GM20000 (cell line): ENCODE measurements around the gene ACOX3.
A peak's percentile ranks its signal among the peaks of the same experiment; 100 is the strongest.
"Not testable (repeated sequence)": the region's sequence is repeated elsewhere in the genome, so short reads cannot be mapped to it uniquely, and the experiment has no call there.

Experiments used
- DNase-seq: peaks from one replicate; pipeline ENCODE4 v3.0.0; 2012; ENCODE audit warnings: low spot score
- TF ChIP-seq, protein P1 (sequence below): IDR thresholded peaks from 2 replicates; pipeline ENCODE4 v1.5.1; 2012; ENCODE audit warnings: mild to moderate bottlenecking, control low read depth; ENCODE audit errors: extremely low read depth, missing control alignments

The ACOX3 gene

DNA sequence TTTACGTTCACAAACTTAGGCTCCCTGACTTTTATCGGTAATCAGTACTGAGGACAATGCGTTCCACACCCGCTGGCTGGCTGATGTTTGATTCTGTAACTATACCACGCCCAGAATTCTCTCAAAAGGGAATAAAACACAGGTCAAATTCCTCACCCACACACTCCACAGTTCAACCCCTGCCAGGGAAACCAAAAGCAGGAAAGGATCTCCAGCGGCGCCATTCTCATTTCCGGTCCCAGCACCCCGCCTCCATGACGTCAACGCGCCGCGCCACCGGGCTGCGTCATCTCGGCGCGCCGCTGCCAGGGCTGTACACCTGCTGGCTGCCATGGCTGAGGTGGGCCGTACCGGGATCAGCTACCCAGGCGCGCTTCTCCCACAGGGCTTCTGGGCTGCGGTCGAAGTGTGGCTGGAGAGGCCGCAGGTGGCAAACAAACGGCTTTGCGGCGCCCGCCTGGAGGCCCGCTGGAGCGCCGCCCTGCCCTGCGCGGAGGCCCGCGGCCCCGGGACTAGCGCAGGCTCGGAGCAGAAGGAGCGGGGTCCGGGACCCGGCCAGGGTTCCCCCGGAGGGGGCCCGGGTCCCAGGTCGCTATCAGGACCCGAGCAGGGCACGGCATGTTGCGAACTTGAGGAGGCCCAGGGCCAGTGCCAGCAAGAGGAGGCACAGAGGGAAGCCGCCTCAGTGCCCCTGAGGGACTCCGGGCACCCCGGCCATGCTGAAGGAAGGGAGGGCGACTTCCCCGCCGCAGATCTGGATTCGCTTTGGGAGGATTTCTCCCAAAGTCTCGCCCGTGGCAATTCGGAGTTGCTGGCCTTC, at the start of gene ACOX3, which contains the start of gene TRMT44:
Gene ACOX3, minus strand, starts transcription at position 232 of the 820 bp plus-strand sequence. CDS start 24,202 bp downstream, outside the sequence.
Gene TRMT44, plus strand, starts transcription at position 286 of the 820 bp plus-strand sequence. Its CDS starts 46 bp downstream, at position 332.
- TF ChIP-seq, protein P1, sequence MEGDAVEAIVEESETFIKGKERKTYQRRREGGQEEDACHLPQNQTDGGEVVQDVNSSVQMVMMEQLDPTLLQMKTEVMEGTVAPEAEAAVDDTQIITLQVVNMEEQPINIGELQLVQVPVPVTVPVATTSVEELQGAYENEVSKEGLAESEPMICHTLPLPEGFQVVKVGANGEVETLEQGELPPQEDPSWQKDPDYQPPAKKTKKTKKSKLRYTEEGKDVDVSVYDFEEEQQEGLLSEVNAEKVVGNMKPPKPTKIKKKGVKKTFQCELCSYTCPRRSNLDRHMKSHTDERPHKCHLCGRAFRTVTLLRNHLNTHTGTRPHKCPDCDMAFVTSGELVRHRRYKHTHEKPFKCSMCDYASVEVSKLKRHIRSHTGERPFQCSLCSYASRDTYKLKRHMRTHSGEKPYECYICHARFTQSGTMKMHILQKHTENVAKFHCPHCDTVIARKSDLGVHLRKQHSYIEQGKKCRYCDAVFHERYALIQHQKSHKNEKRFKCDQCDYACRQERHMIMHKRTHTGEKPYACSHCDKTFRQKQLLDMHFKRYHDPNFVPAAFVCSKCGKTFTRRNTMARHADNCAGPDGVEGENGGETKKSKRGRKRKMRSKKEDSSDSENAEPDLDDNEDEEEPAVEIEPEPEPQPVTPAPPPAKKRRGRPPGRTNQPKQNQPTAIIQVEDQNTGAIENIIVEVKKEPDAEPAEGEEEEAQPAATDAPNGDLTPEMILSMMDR: no peak
- DNase-seq: peak; percentile 93

DNA sequence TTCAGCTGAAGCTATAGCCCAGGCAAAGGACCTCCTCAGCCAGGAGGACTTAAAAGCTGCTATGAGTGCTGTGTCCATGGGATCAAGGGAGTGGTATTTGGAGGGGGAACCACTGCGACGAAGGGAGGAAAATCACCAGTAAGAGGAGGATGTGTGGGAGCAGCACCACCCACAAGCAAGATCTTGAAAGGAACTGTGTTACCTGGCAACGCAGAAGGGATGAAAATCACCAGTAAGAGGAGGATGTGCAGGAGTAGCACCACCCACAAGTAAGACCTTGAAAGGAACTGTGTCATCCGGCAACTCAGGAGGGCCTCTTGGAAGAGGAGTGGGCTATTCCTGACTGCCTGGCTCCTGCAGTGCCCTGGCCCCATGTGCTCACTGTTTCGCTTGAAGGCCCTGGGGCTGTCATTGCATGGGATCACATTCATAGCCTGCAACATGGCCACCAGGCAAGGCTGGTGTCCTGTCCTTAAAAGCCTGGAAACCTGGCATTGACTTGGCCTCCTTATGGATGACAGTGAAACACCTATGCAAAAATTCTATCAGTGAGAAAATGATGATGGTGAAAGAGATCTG, 48.4 kb upstream of the ACOX3 start:
- TF ChIP-seq, protein P1: no peak
- DNase-seq: no peak

DNA sequence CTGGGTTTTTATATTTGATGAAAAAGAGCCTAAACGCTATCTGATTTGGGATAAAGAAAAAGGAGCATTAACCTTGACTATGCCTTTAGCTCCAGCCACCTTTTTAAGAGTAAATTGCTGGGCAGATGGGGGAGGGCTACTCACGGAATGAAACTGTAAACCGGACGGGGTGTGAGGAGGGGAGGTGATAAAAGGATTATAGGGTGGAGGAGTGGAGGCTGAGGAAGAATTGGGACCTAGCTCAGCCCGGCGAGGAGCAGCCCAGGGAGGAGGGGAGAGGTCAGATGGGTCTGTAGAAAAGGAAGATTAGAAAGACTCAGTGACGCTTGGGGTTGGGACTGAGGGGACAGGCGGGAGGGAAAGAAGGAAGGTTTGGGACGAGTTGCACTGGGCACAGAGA, 46.1 kb upstream of the ACOX3 start:
- not testable (repeated sequence) for DNase-seq

DNA sequence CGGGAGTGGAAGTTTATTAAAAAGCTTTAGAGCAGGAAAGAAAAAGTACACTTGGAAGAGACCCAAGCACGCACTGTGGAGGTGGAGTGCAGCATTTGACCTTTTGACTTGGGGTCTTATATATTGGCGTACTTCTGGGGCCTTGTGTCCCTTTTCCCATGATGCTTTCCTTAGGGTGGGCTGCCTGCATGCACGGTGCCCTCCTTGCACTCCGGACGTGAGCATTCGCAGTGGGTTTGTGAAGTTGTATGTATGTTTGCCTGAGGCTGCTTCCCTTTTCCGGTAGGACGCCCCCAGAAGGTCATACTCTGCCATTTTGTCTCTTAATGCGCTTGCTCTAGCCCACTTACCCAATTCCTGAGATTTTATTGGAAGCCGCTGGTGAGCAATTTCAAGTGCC, 39.7 kb upstream of the ACOX3 start:
- TF ChIP-seq, protein P1: no peak
- no peak for DNase-seq

DNA sequence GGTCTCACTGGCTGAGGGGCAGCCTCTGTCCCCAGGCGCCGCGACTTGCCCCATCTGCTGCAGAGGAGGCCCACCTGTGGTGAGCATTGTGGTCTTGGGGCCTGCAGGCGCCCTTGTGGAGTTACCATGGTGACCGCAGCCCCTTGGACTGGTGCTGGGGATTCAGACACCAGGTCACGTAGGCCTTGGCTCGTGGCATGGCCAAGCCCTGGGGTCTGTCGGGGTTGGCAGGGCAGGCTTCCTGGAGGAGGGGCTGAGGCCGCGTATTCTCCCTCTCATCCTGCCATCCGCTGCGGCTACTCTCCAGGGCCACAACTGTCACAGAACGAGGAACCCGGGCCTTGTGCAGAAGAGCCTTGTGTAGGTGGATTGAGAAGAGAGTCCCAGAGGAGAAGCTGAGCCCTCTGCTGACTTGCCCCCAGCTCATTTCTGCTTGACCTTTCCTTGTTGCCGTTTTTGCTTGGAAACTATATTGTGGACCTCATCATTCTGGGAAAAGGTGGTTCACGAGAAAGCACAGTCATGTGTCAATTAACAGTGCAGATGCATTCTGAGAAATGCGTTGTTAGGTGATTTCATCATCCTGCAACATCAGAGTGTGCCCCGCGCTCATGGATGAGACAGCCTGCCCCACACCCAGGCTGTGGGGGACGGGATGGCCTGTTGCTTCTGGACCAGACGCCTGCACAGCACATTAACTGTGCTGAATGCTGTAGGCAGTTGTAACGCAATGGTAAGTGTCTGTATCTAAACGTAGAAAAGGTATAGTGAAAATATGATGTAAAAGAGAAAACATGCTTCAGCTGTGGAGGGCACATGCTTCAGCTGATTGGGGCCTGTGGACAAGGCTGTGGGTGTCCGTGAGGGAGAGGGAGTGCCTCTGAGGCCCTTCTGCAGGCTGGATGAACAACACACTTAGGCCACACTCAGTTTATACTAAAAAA, 38.5 kb upstream of the ACOX3 start:
- no peak for DNase-seq
- TF ChIP-seq, protein P1: no peak

DNA sequence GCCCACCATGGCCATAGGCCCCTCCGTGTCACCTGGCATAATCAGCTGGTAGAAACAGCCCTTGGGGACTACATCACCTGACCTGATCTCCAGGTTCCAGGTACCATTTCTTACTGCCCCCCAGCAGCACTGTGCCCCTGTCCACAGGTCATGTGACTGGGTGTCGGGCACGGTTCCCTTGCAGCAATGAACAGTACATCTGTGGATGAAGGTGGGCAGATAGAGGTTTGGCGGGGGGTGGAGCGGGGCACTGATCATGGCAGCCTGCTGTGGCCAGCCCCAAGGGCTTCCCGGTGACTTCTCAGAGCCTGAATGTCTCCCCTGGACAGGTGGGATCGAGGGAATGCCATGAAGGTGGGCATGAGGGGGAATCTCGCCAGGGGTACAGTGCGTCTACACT, 37.8 kb upstream of the ACOX3 start:
- no peak for DNase-seq
- TF ChIP-seq, protein P1: no peak

DNA sequence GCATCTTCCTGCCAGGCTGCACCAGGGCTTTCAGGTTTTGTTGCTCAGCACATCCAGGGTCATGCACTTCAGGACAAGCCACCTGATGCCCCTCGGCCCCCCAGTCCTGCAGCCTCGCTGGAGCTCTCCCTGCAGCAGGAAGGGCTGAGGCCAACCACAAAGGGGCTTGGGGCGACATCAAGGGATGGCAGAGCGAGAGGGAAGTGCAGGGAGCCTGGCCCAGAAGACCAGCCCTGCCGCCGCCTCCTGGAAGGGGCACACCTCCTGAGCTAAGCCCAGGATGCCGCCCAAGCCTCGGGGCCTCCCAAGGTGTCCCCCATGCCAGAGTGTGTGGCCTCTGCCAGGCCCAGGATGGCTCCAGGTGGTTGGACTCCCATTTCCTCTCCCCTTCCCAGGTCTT, 37.2 kb upstream of the ACOX3 start:
- no peak for DNase-seq
- TF ChIP-seq, protein P1: no peak
